WTC11 (cell line): ENCODE data around the gene ST8SIA1. TPM values are rescaled to one million over a fixed set of nuclear protein-coding genes. Genes with fewer than 3 reads are reported as not detected.

Experiments
- ATAC-seq: fragments of 200-7000 bp; cut with Tn5 transposase; 2 replicates; pipeline ENCODE4 v1.10.0; 2021; ENCODE audit warnings: mild to moderate bottlenecking, moderate library complexity
- CTCF ChIA-PET: fragments of 300-600 bp; sonication (Branson Sonifier 250); formaldehyde crosslinking; loops from one replicate; lab custom pipeline; 2021; ENCODE audit warnings: antibody characterized with exemption; lab: Charles Lee
- POLR2A ChIA-PET: fragments of 350-600 bp; sonication (Branson Sonifier 250); formaldehyde crosslinking; loops from one replicate; lab custom pipeline; 2021; ENCODE audit warnings: antibody characterized with exemption; lab: Charles Lee
- DNase-seq: peaks from one replicate; pipeline ENCODE4 v3.0.0; 2021; ENCODE audit warnings: low spot score
- H3K27ac Mint-ChIP-seq: 2 replicates; pipeline ENCODE4 v1.8.0; 2021; ENCODE audit warnings: mixed read lengths
- H3K27me3 Mint-ChIP-seq: 2 replicates; pipeline ENCODE4 v1.8.0; 2021; ENCODE audit warnings: low read depth, mild to moderate bottlenecking, moderate library complexity, mixed read lengths
- H3K36me3 Mint-ChIP-seq: 2 replicates; pipeline ENCODE4 v1.8.0; 2021; ENCODE audit warnings: mixed read lengths
- H3K4me1 Mint-ChIP-seq: 2 replicates; pipeline ENCODE4 v1.8.0; 2022; ENCODE audit warnings: mixed read lengths
- H3K4me3 Mint-ChIP-seq: 2 replicates; pipeline ENCODE4 v1.8.0; 2021; ENCODE audit warnings: mild to moderate bottlenecking, moderate library complexity, mixed read lengths
- H3K9me3 Mint-ChIP-seq: 2 replicates; pipeline ENCODE4 v1.8.0; 2021; ENCODE audit warnings: mixed read lengths
- AR ChIP-seq: fragments of 250-450 bp; sonication (Bioruptor Pico); IDR thresholded peaks from 2 replicates; pipeline ENCODE4 v1.9.0; 2021; ENCODE audit warnings: mild to moderate bottlenecking
- CDX4 ChIP-seq: fragments of 250-450 bp; sonication (Bioruptor Pico); IDR thresholded peaks from 2 replicates; pipeline ENCODE4 v1.9.0; 2021; ENCODE audit warnings: moderate library complexity, mild to moderate bottlenecking, inconsistent platforms, borderline replicate concordance
- E2F1 ChIP-seq: sonication (generic); formaldehyde crosslinking; IDR thresholded peaks from 2 replicates; pipeline ENCODE4 v1.8.0; 2022; ENCODE audit warnings: mild to moderate bottlenecking, missing genetic modification reagents
- E2F5 ChIP-seq: sonication (generic); formaldehyde crosslinking; IDR thresholded peaks from 2 replicates; pipeline ENCODE4 v1.8.1; 2022; ENCODE audit warnings: mild to moderate bottlenecking, moderate library complexity, missing genetic modification reagents
- ERG ChIP-seq: fragments of 250-450 bp; sonication (Bioruptor Pico); IDR thresholded peaks from 2 replicates; pipeline ENCODE4 v1.8.0; 2021; ENCODE audit warnings: mild to moderate bottlenecking
- ETV6 ChIP-seq: sonication (generic); formaldehyde crosslinking; IDR thresholded peaks from 2 replicates; pipeline ENCODE4 v1.8.1; 2022; ENCODE audit warnings: mild to moderate bottlenecking, missing genetic modification reagents
- FOXK1 ChIP-seq: sonication (generic); formaldehyde crosslinking; IDR thresholded peaks from 2 replicates; pipeline ENCODE4 v1.8.0; 2022; ENCODE audit warnings: mild to moderate bottlenecking, moderate library complexity, missing genetic modification reagents
- FOXP1 ChIP-seq: sonication (generic); formaldehyde crosslinking; IDR thresholded peaks from 2 replicates; pipeline ENCODE4 v1.8.0; 2022; ENCODE audit warnings: missing genetic modification reagents, mild to moderate bottlenecking, moderate library complexity, borderline replicate concordance
- GRHL2 ChIP-seq: fragments of 250-450 bp; sonication (Bioruptor Pico); IDR thresholded peaks from 2 replicates; pipeline ENCODE4 v1.8.0; 2022; ENCODE audit warnings: mild to moderate bottlenecking, moderate library complexity; ENCODE audit not compliant: insufficient replicate concordance, severe bottlenecking
- KAT7 ChIP-seq: sonication (generic); formaldehyde crosslinking; IDR thresholded peaks from 2 replicates; pipeline ENCODE4 v1.8.1; 2023; ENCODE audit warnings: missing genetic modification reagents, mild to moderate bottlenecking, borderline replicate concordance
- MLX ChIP-seq: sonication (generic); formaldehyde crosslinking; IDR thresholded peaks from 2 replicates; pipeline ENCODE4 v1.8.1; 2023; ENCODE audit warnings: mild to moderate bottlenecking, missing genetic modification reagents, moderate library complexity
- MXD4 ChIP-seq: fragments of 250-450 bp; sonication (Bioruptor Pico); IDR thresholded peaks from 2 replicates; pipeline ENCODE4 v1.8.0; 2021; ENCODE audit warnings: mild to moderate bottlenecking, moderate library complexity, borderline replicate concordance
- NFYB ChIP-seq: sonication (generic); formaldehyde crosslinking; conservative IDR thresholded peaks from 2 replicates; pipeline ENCODE4 v1.8.0; 2022; ENCODE audit warnings: low read depth, missing genetic modification reagents
- NR2C2 ChIP-seq: sonication (generic); formaldehyde crosslinking; IDR thresholded peaks from 2 replicates; pipeline ENCODE4 v1.8.0; 2022; ENCODE audit warnings: mild to moderate bottlenecking, missing genetic modification reagents
- RELA ChIP-seq: sonication (generic); formaldehyde crosslinking; IDR thresholded peaks from 2 replicates; pipeline ENCODE4 v1.8.1; 2022; ENCODE audit warnings: missing genetic modification reagents, mild to moderate bottlenecking, borderline replicate concordance
- RORB ChIP-seq: fragments of 250-450 bp; sonication (Bioruptor Pico); IDR thresholded peaks from 2 replicates; pipeline ENCODE4 v1.9.0; 2021; ENCODE audit warnings: mild to moderate bottlenecking
- TEAD1 ChIP-seq: sonication (generic); formaldehyde crosslinking; IDR thresholded peaks from 2 replicates; pipeline ENCODE4 v1.8.0; 2022; ENCODE audit warnings: mild to moderate bottlenecking, missing genetic modification reagents
- USF2 ChIP-seq: sonication (generic); formaldehyde crosslinking; IDR thresholded peaks from 2 replicates; pipeline ENCODE4 v1.8.1; 2023; ENCODE audit warnings: mild to moderate bottlenecking, missing genetic modification reagents, moderate library complexity
- ZBTB21 ChIP-seq: sonication (generic); formaldehyde crosslinking; IDR thresholded peaks from 2 replicates; pipeline ENCODE4 v1.8.1; 2023; ENCODE audit warnings: mild to moderate bottlenecking, missing genetic modification reagents, borderline replicate concordance
- ZBTB43 ChIP-seq: sonication (generic); formaldehyde crosslinking; IDR thresholded peaks from 2 replicates; pipeline ENCODE4 v1.8.1; 2023; ENCODE audit warnings: mild to moderate bottlenecking, missing genetic modification reagents
- ZNF263 ChIP-seq: sonication (generic); formaldehyde crosslinking; IDR thresholded peaks from 2 replicates; pipeline ENCODE4 v1.8.1; 2022; ENCODE audit warnings: low read depth, mild to moderate bottlenecking, moderate library complexity, missing genetic modification reagents
- ZNF416 ChIP-seq: fragments of 250-450 bp; sonication (Bioruptor Pico); IDR thresholded peaks from 2 replicates; pipeline ENCODE4 v1.9.0; 2021; ENCODE audit warnings: mild to moderate bottlenecking, inconsistent platforms
- ZNF423 ChIP-seq: fragments of 250-450 bp; sonication (Bioruptor Pico); IDR thresholded peaks from 2 replicates; pipeline ENCODE4 v2.1.2; 2022; ENCODE audit warnings: mild to moderate bottlenecking, moderate library complexity
- ZSCAN18 ChIP-seq: fragments of 250-450 bp; sonication (Bioruptor Pico); IDR thresholded peaks from 2 replicates; pipeline ENCODE4 v2.1.2; 2022; ENCODE audit warnings: mild to moderate bottlenecking, moderate library complexity
- total RNA-seq: library from RNA; stranded (reverse); gene quantifications from 3 replicates; pipeline ENCODE4 v1.2.3, GENCODE V29; 2021

Gene ST8SIA1
- total RNA-seq, 1 experiment from 2014 or later: 2.3 TPM

- no peak for TF ChIP-seq MLX
- no peak for TF ChIP-seq E2F1 (CRISPR knock-in tag)
- TF ChIP-seq RORB: no peak
- TF ChIP-seq TEAD1: no peak
- TF ChIP-seq NR2C2 (CRISPR knock-in tag): no peak
- no peak for TF ChIP-seq NFYB (CRISPR knock-in tag)
- TF ChIP-seq ZNF416 (CRISPR knock-in tag): no peak
- no peak for TF ChIP-seq ZBTB21 (CRISPR knock-in tag)
- no peak for TF ChIP-seq AR (CRISPR knock-in tag)
- no peak for TF ChIP-seq MXD4 (CRISPR knock-in tag)
- TF ChIP-seq ETV6 (CRISPR knock-in tag): no peak
- no peak for TF ChIP-seq RELA
- TF ChIP-seq GRHL2: no peak
- no peak for TF ChIP-seq FOXK1
- CTCF ChIA-PET: no interaction called here
- Mint-ChIP-seq H3K4me3 (no peak overlapping the region), H3K4me1 (no peaks in the 10 kb centered on the region), H3K27ac (no peak overlapping the region), H3K9me3 (no peaks in the 10 kb centered on the region), H3K36me3 (no peaks in the 10 kb centered on the region), H3K27me3 (no peaks in the 10 kb centered on the region)
- ATAC-seq (no peak), DNase-seq (no peak)
- POLR2A ChIA-PET: no interaction called here
These were observed 19.3 kb upstream of the ST8SIA1 start for GRCh38 chr12:22353615-22354325.

- H3K27me3 Mint-ChIP-seq: no peaks in the 10 kb centered on the region
- H3K36me3 Mint-ChIP-seq: no peaks in the 10 kb centered on the region
- CTCF ChIA-PET: no interaction called here
- H3K4me1 Mint-ChIP-seq: no peaks in the 10 kb centered on the region
- no peak overlapping the region for H3K27ac Mint-ChIP-seq
- no peak overlapping the region for H3K4me3 Mint-ChIP-seq
- H3K9me3 Mint-ChIP-seq: no peaks in the 10 kb centered on the region
- ATAC-seq: no peak
- POLR2A ChIA-PET: no interaction called here
- DNase-seq: no peak
- no peak for TF ChIP-seq ZBTB43 (CRISPR knock-in tag)
- no peak for TF ChIP-seq ERG (CRISPR knock-in tag)
- no peak for TF ChIP-seq E2F5 (CRISPR knock-in tag)
- no peak for TF ChIP-seq FOXK1
- TF ChIP-seq ZNF263: no peak
- TF ChIP-seq KAT7 (CRISPR knock-in tag): no peak
- TF ChIP-seq ZSCAN18: no peak
- no peak for TF ChIP-seq CDX4 (CRISPR knock-in tag)
- TF ChIP-seq USF2: no peak
- TF ChIP-seq ZNF423 (CRISPR knock-in tag): no peak
- no peak for TF ChIP-seq FOXP1
These were observed 16.4 kb upstream of the ST8SIA1 start for GRCh38 chr12:22350886-22351285.
